Endodermal cell (in vitro differentiated cells): ENCODE measurements around the gene ARHGAP22. TPM values are rescaled to one million over a fixed set of nuclear protein-coding genes. Genes with fewer than 3 reads are reported as not detected.

ENCODE experiments used
- DNase-seq: peaks from one replicate; pipeline ENCODE4 v3.0.0-alpha.2; 2017
- H3K27ac ChIP-seq: 2 replicates; pipeline ENCODE4 v1.5.1; 2013; ENCODE audit warnings: mild to moderate bottlenecking, low read depth, low read length, moderate library complexity
- H3K27me3 ChIP-seq: 2 replicates; pipeline ENCODE4 v1.6.1; 2013; ENCODE audit warnings: mild to moderate bottlenecking, low read length, moderate library complexity; ENCODE audit not compliant: insufficient read depth, control insufficient read depth, poor library complexity, severe bottlenecking
- H3K36me3 ChIP-seq: 2 replicates; pipeline ENCODE4 v1.7.0; 2013; ENCODE audit warnings: mild to moderate bottlenecking, low read length, moderate library complexity; ENCODE audit not compliant: control insufficient read depth, insufficient read depth
- H3K4me1 ChIP-seq: one replicate; pipeline ENCODE4 v1.7.0; 2013; ENCODE audit warnings: low read length; ENCODE audit not compliant: control insufficient read depth, insufficient read depth
- H3K4me3 ChIP-seq: 2 replicates; pipeline ENCODE4 v1.5.1; 2013; ENCODE audit warnings: mild to moderate bottlenecking, low read length, moderate library complexity
- H3K9ac ChIP-seq: 2 replicates; pipeline ENCODE4 v1.6.1; 2013; ENCODE audit warnings: mild to moderate bottlenecking, low read length, moderate library complexity; ENCODE audit not compliant: poor library complexity, severe bottlenecking; ENCODE audit errors: extremely low read depth
- H3K9me3 ChIP-seq: 2 replicates; pipeline ENCODE4 v1.6.1; 2013; ENCODE audit warnings: mild to moderate bottlenecking, low read length, moderate library complexity; ENCODE audit not compliant: control insufficient read depth
- H3K27ac Mint-ChIP-seq: 2 replicates; pipeline ENCODE4 v1.8.0; 2020; ENCODE audit warnings: mixed read lengths
- H3K27me3 Mint-ChIP-seq: 2 replicates; pipeline ENCODE4 v1.8.0; 2021; ENCODE audit warnings: mild to moderate bottlenecking, mixed read lengths; ENCODE audit not compliant: insufficient read depth
- H3K36me3 Mint-ChIP-seq: 2 replicates; pipeline ENCODE4 v1.8.0; 2020; ENCODE audit warnings: low read depth, mixed read lengths
- H3K4me1 Mint-ChIP-seq: 2 replicates; pipeline ENCODE4 v1.8.0; 2020; ENCODE audit warnings: mixed read lengths
- H3K4me3 Mint-ChIP-seq: 2 replicates; pipeline ENCODE4 v1.8.0; 2020; ENCODE audit warnings: mild to moderate bottlenecking, moderate library complexity, mixed read lengths
- H3K9me3 Mint-ChIP-seq: 2 replicates; pipeline ENCODE4 v1.8.0; 2020; ENCODE audit warnings: mild to moderate bottlenecking, mixed read lengths
- WGBS, 2 experiments: methylation state at CpG; one replicate each; pipeline versions ENCODE4 v1.1.5 to v1.1.7; 2013; ENCODE audit warnings: missing lambda C conversion rate in 2 of 2, mixed read lengths in 1 of 2; ENCODE audit not compliant: insufficient coverage in 1 of 2, insufficient read length in 1 of 2; 5-methylcytosine and 5-hydroxymethylcytosine counted together
- total RNA-seq, 2 donors: library from RNA; stranded (reverse); fragmentation: NEBNext Ultra II Directional in 1 of 2; extraction: Animal tissue kit (Norgen Biotek cat#: 25700) in 1 of 2; gene quantifications; 2 replicates in 1 of 2; 3 replicates in 1 of 2; pipeline ENCODE4 v1.2.1, GENCODE V29; 2021
- TF ChIP-seq, protein P1 (sequence below): fragments of 200-600 bp; sonication (generic); conservative IDR thresholded peaks from 2 replicates; pipeline ENCODE4 v1.5.0; 2021; ENCODE audit warnings: antibody characterized with exemption, mild to moderate bottlenecking

Gene ARHGAP22
- total RNA-seq, 2 donors from 2014 or later, result 10.3 to 14.1 TPM

- no peak overlapping the region for H3K9ac ChIP-seq
- TF ChIP-seq, protein P1, sequence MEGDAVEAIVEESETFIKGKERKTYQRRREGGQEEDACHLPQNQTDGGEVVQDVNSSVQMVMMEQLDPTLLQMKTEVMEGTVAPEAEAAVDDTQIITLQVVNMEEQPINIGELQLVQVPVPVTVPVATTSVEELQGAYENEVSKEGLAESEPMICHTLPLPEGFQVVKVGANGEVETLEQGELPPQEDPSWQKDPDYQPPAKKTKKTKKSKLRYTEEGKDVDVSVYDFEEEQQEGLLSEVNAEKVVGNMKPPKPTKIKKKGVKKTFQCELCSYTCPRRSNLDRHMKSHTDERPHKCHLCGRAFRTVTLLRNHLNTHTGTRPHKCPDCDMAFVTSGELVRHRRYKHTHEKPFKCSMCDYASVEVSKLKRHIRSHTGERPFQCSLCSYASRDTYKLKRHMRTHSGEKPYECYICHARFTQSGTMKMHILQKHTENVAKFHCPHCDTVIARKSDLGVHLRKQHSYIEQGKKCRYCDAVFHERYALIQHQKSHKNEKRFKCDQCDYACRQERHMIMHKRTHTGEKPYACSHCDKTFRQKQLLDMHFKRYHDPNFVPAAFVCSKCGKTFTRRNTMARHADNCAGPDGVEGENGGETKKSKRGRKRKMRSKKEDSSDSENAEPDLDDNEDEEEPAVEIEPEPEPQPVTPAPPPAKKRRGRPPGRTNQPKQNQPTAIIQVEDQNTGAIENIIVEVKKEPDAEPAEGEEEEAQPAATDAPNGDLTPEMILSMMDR, result no peak
These were observed 48.8 kb downstream of the ARHGAP22 start for GRCh38 chr10:48556065-48556464.

DNA sequence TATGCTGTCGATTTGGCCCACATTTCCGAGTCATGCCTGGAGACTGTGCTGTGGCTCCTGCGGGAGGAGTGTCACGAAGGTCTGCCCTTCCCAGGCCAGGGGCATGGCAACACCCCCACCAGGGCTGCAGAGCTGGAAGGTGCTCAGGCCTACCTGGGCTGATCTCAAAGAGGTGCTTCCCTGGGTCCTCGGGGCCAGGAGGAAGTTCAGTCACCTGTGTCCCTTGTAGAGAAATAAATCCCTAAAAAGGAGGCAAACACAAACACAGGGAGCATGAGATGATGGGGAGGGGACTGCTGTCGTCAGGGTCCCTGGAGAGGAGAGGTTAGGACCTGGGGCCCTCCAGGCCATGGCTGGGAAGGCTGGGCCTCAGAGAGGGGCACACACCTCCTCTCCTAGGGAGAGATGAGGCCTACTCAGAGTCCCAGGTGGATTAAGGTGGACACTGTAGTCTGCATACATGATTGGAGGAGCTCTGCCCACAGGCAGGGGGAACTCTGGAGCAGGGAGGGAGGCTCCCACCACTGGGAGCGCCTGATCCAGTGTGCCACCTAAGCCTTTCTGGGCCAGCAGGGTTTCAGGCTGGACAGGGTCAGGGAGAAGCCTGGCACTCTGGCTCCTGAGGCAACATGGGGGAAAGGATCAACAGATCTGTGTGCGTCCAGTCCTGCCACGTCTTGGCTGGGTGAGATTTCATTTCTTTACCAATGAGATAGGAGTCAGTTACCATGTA is 49.4 kb downstream of the ARHGAP22 start:
- H3K4me1 Mint-ChIP-seq, result peaks cover 2% of the 10 kb centered on the region
- 88% methylated on average over 6 to 9 of the region's 9 CpGs for WGBS, 2 experiments
- H3K4me3 ChIP-seq, result no peak overlapping the region
- H3K4me3 Mint-ChIP-seq, result no peak overlapping the region
- H3K9me3 Mint-ChIP-seq, result peaks cover 2% of the 10 kb centered on the region
- H3K27ac ChIP-seq, result no peak overlapping the region
- H3K9ac ChIP-seq, result no peak overlapping the region
- H3K36me3 ChIP-seq, result no peaks in the 10 kb centered on the region
- no peak overlapping the region for H3K27ac Mint-ChIP-seq
- no peaks in the 10 kb centered on the region for H3K36me3 Mint-ChIP-seq
- TF ChIP-seq, protein P1, result peak; percentile 26
- H3K27me3 Mint-ChIP-seq, result no peaks in the 10 kb centered on the region
- no peaks in the 10 kb centered on the region for H3K27me3 ChIP-seq
- H3K9me3 ChIP-seq, result no peaks in the 10 kb centered on the region
- H3K4me1 ChIP-seq, result no peaks in the 10 kb centered on the region
- peak; percentile 56 for DNase-seq

More at GRCh38 chr10:48556065-48556464, 48.8 kb downstream of the ARHGAP22 start:
- Histone ChIP-seq H3K27me3 (no peaks in the 10 kb centered on the region), H3K4me3 (no peak overlapping the region), H3K4me1 (no peaks in the 10 kb centered on the region), H3K9me3 (no peaks in the 10 kb centered on the region), H3K27ac (no peak overlapping the region), H3K36me3 (no peaks in the 10 kb centered on the region)
- peaks cover 2% of the 10 kb centered on the region for H3K9me3 Mint-ChIP-seq
- H3K4me1 Mint-ChIP-seq, result peaks cover 2% of the 10 kb centered on the region
- 91 to 93% methylated on average over 4 to 5 of the region's 5 CpGs for WGBS, 2 experiments
- H3K36me3 Mint-ChIP-seq, result no peaks in the 10 kb centered on the region
- DNase-seq, result no peak
- no peaks in the 10 kb centered on the region for H3K27me3 Mint-ChIP-seq
- no peak overlapping the region for H3K4me3 Mint-ChIP-seq
- H3K27ac Mint-ChIP-seq, result no peak overlapping the region

GRCh38 chr10:48554656-48555055 is 50.2 kb downstream of the ARHGAP22 start:
- H3K4me3 Mint-ChIP-seq, result no peak overlapping the region
- 60 to 84% methylated on average over 1 to 3 of the region's 3 CpGs for WGBS, 2 experiments
- no peaks in the 10 kb centered on the region for H3K36me3 ChIP-seq
- peaks cover 2% of the 10 kb centered on the region for H3K4me1 Mint-ChIP-seq
- peak; percentile 43 for DNase-seq
- TF ChIP-seq, protein P1, result no peak
- no peak overlapping the region for H3K27ac Mint-ChIP-seq
- peaks cover 3% of the 10 kb centered on the region for H3K9me3 Mint-ChIP-seq
- no peak overlapping the region for H3K27ac ChIP-seq
- H3K9me3 ChIP-seq, result no peaks in the 10 kb centered on the region
- no peak overlapping the region for H3K9ac ChIP-seq
- no peaks in the 10 kb centered on the region for H3K4me1 ChIP-seq
- no peaks in the 10 kb centered on the region for H3K36me3 Mint-ChIP-seq
- peaks cover 3% of the 10 kb centered on the region for H3K27me3 Mint-ChIP-seq
- no peaks in the 10 kb centered on the region for H3K27me3 ChIP-seq
- no peak overlapping the region for H3K4me3 ChIP-seq
